Stimulated activated CD8-positive, alpha-beta memory T cell treated with anti-CD3 and anti-CD28 coated beads, Interleukin-15, amount 100 ng/mL, for 4 hours (primary cell): ENCODE results near the gene SHMT2.

Experiments
- DNase-seq, 2 donors: peaks; one replicate each; pipeline ENCODE4 v3.0.0-alpha.2; 2020; ENCODE audit warnings: low read depth in 2 of 2

The SHMT2 gene

GRCh38 chr12:57229634-57230380, at the start of gene SHMT2:
TSS of gene SHMT2 (plus strand) at chr12:57229711. CDS start at chr12:57229779, 68 bp downstream.
- peak; percentile 81 to 92 for DNase-seq

GRCh38 chr12:57180321-57180989, 49.1 kb upstream of the SHMT2 start:
- no peak for DNase-seq

GRCh38 chr12:57181072-57181471, 48.4 kb upstream of the SHMT2 start:
- DNase-seq = no peak

- no peak for DNase-seq
Measured at GRCh38 chr12:57181561-57182155, 47.9 kb upstream of the SHMT2 start.

- DNase-seq = peak; percentile 42 to 58
Measured at GRCh38 chr12:57182918-57183575, 46.5 kb upstream of the SHMT2 start.

GRCh38 chr12:57183939-57184725, 45.4 kb upstream of the SHMT2 start:
- no peak for DNase-seq

- DNase-seq = no peak
Measured at GRCh38 chr12:57185403-57185802, 44.1 kb upstream of the SHMT2 start.

GRCh38 chr12:57185906-57186508, 43.5 kb upstream of the SHMT2 start:
- no peak for DNase-seq

GRCh38 chr12:57187222-57188089, 42.1 kb upstream of the SHMT2 start:
- DNase-seq = no peak

GRCh38 chr12:57188090-57188425, 41.5 kb upstream of the SHMT2 start:
- no peak for DNase-seq

GRCh38 chr12:57190037-57190436, 39.5 kb upstream of the SHMT2 start:
- no peak for DNase-seq

- no peak for DNase-seq
Measured at GRCh38 chr12:57190821-57191220, 38.7 kb upstream of the SHMT2 start.

GRCh38 chr12:57191410-57191809, 38.1 kb upstream of the SHMT2 start:
- no peak for DNase-seq

- DNase-seq = no peak
Measured at GRCh38 chr12:57192920-57193319, 36.6 kb upstream of the SHMT2 start.

- DNase-seq = no peak
Measured at GRCh38 chr12:57193706-57194245, 35.7 kb upstream of the SHMT2 start.

- no peak for DNase-seq
Measured at GRCh38 chr12:57194253-57194652, 35.3 kb upstream of the SHMT2 start.

- no peak for DNase-seq
Measured at GRCh38 chr12:57195186-57195585, 34.3 kb upstream of the SHMT2 start.

- no peak for DNase-seq
Measured at GRCh38 chr12:57195611-57196371, 33.7 kb upstream of the SHMT2 start.

- no peak for DNase-seq
Measured at GRCh38 chr12:57196439-57196838, 33.1 kb upstream of the SHMT2 start.
